Type B pancreatic cell (in vitro differentiated cells): ENCODE results near the gene NME4. TPM values are rescaled to one million over a fixed set of nuclear protein-coding genes. Genes with fewer than 3 reads are reported as not detected.
"Not testable (repeated sequence)": the region's sequence is repeated elsewhere in the genome, so short reads cannot be mapped to it uniquely, and the experiment has no call there.

Experiments
- DNase-seq: peaks from one replicate; pipeline ENCODE4 v3.0.0; 2021; ENCODE audit warnings: mixed read lengths; ENCODE audit not compliant: unreplicated experiment; ENCODE audit errors: extremely low spot score
- H3K27ac Mint-ChIP-seq: 2 replicates; pipeline ENCODE4 v1.8.0; 2021; ENCODE audit warnings: mild to moderate bottlenecking, mixed read lengths
- H3K27me3 Mint-ChIP-seq: 2 replicates; pipeline ENCODE4 v1.8.0; 2021; ENCODE audit warnings: mixed read lengths
- H3K36me3 Mint-ChIP-seq: 2 replicates; pipeline ENCODE4 v1.8.0; 2021; ENCODE audit warnings: mixed read lengths
- H3K4me1 Mint-ChIP-seq: one replicate; pipeline ENCODE4 v1.8.0; 2021; ENCODE audit warnings: mixed read lengths; ENCODE audit not compliant: unreplicated experiment
- H3K4me3 Mint-ChIP-seq: 2 replicates; pipeline ENCODE4 v1.8.0; 2021; ENCODE audit warnings: mild to moderate bottlenecking, mixed read lengths
- H3K9me3 Mint-ChIP-seq: 2 replicates; pipeline ENCODE4 v1.8.0; 2021; ENCODE audit warnings: mixed read lengths
- total RNA-seq: library from RNA; stranded (reverse); gene quantifications from 2 replicates; pipeline ENCODE4 v1.2.1, GENCODE V29; 2021; ENCODE audit warnings: low replicate concordance
- TF ChIP-seq, protein P1 (sequence below): fragments of 200-600 bp; sonication (generic); conservative IDR thresholded peaks from 2 replicates; pipeline ENCODE4 v1.5.0; 2021; ENCODE audit warnings: antibody characterized with exemption, mild to moderate bottlenecking

Gene NME4
- total RNA-seq, 1 donor from 2014 or later, result 166 TPM

DNA sequence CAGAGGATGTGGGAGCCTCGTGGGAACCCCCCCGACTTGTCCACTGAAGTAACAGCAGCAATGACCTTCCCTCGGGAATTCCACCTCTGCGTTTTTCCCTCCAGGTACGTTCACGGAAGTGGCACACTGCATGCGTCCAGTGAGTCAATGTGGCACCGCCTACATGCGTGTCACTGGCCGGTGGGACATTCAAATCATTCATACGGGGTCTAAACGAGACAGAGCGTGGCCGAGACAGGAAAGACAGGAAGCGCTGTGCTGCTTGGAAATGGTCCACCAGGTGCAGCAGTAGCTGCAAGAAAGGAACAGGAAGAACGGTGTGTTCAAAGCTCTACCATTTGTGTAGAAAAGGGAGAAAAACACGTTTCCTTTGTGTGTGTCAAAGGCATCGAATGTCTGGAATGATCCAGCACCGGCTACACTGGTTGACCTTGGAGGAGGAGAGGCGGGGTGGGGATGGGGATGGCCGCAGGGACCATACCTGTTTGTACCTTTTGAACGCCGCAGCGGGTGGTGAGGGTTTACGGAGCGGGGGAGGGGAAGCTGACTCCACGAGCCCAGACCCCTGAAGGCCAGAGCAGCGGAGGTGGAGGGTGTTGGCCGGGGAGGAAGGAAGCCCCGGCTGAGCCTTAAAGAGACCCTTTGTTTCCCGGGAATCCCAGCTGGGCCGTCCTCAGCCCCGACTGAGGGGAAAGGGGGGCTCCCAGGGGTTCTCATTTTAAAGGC is 13.5 kb upstream of the NME4 start:
- peaks cover 5% of the 10 kb centered on the region for H3K27me3 Mint-ChIP-seq
- H3K4me3 Mint-ChIP-seq, result peak overlapping the region; percentile 85
- no peaks in the 10 kb centered on the region for H3K36me3 Mint-ChIP-seq
- peaks cover 27% of the 10 kb centered on the region for H3K4me1 Mint-ChIP-seq
- H3K9me3 Mint-ChIP-seq, result no peaks in the 10 kb centered on the region
- peak overlapping the region; percentile 97 for H3K27ac Mint-ChIP-seq
- DNase-seq, result no peak
- TF ChIP-seq, protein P1, sequence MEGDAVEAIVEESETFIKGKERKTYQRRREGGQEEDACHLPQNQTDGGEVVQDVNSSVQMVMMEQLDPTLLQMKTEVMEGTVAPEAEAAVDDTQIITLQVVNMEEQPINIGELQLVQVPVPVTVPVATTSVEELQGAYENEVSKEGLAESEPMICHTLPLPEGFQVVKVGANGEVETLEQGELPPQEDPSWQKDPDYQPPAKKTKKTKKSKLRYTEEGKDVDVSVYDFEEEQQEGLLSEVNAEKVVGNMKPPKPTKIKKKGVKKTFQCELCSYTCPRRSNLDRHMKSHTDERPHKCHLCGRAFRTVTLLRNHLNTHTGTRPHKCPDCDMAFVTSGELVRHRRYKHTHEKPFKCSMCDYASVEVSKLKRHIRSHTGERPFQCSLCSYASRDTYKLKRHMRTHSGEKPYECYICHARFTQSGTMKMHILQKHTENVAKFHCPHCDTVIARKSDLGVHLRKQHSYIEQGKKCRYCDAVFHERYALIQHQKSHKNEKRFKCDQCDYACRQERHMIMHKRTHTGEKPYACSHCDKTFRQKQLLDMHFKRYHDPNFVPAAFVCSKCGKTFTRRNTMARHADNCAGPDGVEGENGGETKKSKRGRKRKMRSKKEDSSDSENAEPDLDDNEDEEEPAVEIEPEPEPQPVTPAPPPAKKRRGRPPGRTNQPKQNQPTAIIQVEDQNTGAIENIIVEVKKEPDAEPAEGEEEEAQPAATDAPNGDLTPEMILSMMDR, result no peak

GRCh38 chr16:386641-387156 is 10.3 kb upstream of the NME4 start:
- DNase-seq, result no peak
- Mint-ChIP-seq H3K27me3 (peaks cover 5% of the 10 kb centered on the region), H3K27ac (peak overlapping the region; percentile 50), H3K36me3 (no peaks in the 10 kb centered on the region), H3K4me3 (no peak overlapping the region), H3K9me3 (no peaks in the 10 kb centered on the region), H3K4me1 (peaks cover 39% of the 10 kb centered on the region)
- TF ChIP-seq, protein P1, result no peak

DNA sequence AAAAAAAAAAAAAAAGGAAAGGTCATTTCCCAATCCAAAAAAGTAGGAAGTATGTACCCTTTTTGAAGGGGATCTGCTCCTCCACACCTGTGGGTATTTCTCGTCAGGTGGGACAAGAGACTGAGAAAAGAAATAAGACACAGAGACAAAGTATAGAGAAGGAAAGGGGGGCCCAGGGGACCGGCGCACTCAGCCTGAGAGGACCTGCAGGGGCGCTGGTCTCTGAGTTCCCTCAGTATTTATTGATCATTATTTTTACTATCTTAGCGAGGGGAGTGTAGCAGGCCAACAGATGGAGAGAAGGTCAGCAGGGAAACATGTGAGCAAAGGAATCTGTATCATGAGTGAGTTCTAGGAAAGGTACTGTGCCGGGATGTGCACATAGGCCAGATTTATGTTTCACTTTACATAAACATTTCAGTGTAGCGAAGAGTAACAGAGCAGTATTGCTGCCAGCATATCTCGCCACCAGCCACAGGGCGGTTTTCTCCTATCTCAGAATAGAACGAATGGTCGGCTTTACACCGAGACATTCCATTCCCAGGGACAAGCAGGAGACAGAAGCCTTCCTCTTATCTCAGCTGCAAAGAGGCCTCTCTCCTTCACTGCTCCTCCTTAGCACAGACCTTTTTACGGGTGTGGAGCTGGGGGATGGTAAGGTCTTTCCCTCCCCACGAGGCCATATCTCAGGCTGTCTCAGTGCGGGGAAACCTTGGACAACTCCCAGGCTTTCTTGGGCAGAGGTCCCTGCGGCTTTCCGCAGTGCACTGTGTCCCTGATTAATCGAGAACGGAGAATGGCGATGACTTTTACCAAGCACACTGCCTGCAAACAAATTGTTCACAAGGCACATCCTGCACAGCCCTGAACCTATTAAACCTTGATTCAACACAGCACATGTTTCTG is 9.0 kb upstream of the NME4 start:
- not testable (repeated sequence) for H3K9me3 Mint-ChIP-seq, H3K27me3 Mint-ChIP-seq, DNase-seq, H3K36me3 Mint-ChIP-seq
- TF ChIP-seq, protein P1, result peak; percentile 35
- Mint-ChIP-seq H3K4me1 (peaks cover 39% of the 10 kb centered on the region), H3K27ac (peak overlapping the region; percentile 48), H3K4me3 (peak overlapping the region; percentile 35)

GRCh38 chr16:389352-389751 is 7.6 kb upstream of the NME4 start:
- H3K27ac Mint-ChIP-seq, result no peak overlapping the region
- DNase-seq, result no peak
- TF ChIP-seq, protein P1, result no peak
- no peaks in the 10 kb centered on the region for H3K36me3 Mint-ChIP-seq
- H3K4me3 Mint-ChIP-seq, result no peak overlapping the region
- H3K4me1 Mint-ChIP-seq, result peaks cover 26% of the 10 kb centered on the region
- H3K9me3 Mint-ChIP-seq, result no peaks in the 10 kb centered on the region
- H3K27me3 Mint-ChIP-seq, result no peaks in the 10 kb centered on the region

- H3K9me3 Mint-ChIP-seq, result no peaks in the 10 kb centered on the region
- peak; percentile 77 for DNase-seq
- H3K36me3 Mint-ChIP-seq, result no peaks in the 10 kb centered on the region
- no peaks in the 10 kb centered on the region for H3K27me3 Mint-ChIP-seq
- H3K4me1 Mint-ChIP-seq, result peaks cover 30% of the 10 kb centered on the region
- no peak overlapping the region for H3K27ac Mint-ChIP-seq
- TF ChIP-seq, protein P1, result peak; percentile 84
- no peak overlapping the region for H3K4me3 Mint-ChIP-seq
Measured at GRCh38 chr16:391885-392335, 5.1 kb upstream of the NME4 start.
